Liver (tissue), 9 donors: ENCODE data around the gene DNAJC15. TPM values are rescaled to one million over a fixed set of nuclear protein-coding genes. Genes with fewer than 3 reads are reported as not detected.

Source experiments
- DNase-seq: peaks from one replicate; pipeline ENCODE4 v3.0.0-alpha.2; 2017; ENCODE audit warnings: low spot score
- H3K27ac ChIP-seq, 2 donors: one replicate each; pipeline ENCODE4 v1.7.0; 2013; ENCODE audit warnings: inconsistent platforms in 2 of 2, low read length in 2 of 2, control low read depth in 1 of 2, low read depth in 1 of 2, mild to moderate bottlenecking in 1 of 2
- H3K27me3 ChIP-seq, 4 donors: one replicate each; pipeline versions ENCODE4 v1.6.1 to v1.7.0; 2013; ENCODE audit warnings: low read length in 3 of 4, inconsistent platforms in 1 of 4, mild to moderate bottlenecking in 1 of 4, moderate library complexity in 1 of 4; ENCODE audit not compliant: control insufficient read depth in 4 of 4, insufficient read depth in 4 of 4
- H3K36me3 ChIP-seq, 4 donors: one replicate each; pipeline versions ENCODE4 v1.6.1 to v1.7.0; 2013; ENCODE audit warnings: low read length in 3 of 4, mild to moderate bottlenecking in 3 of 4, low read depth in 1 of 4, moderate library complexity in 1 of 4; ENCODE audit not compliant: control insufficient read depth in 4 of 4, insufficient read depth in 3 of 4
- H3K4me1 ChIP-seq, 4 donors: one replicate each; pipeline versions ENCODE4 v1.6.1 to v1.7.0; 2013; ENCODE audit warnings: low read length in 3 of 4, mild to moderate bottlenecking in 3 of 4, moderate library complexity in 1 of 4; ENCODE audit not compliant: control insufficient read depth in 4 of 4, insufficient read depth in 4 of 4
- H3K4me3 ChIP-seq, 3 donors: one replicate each; pipeline versions ENCODE4 v1.6.1 to v1.7.0; 2013; ENCODE audit warnings: low read length in 3 of 3, control low read depth in 1 of 3, low read depth in 1 of 3, mild to moderate bottlenecking in 1 of 3
- H3K9ac ChIP-seq, 2 donors: one replicate each; pipeline ENCODE4 v1.7.0; 2013; ENCODE audit warnings: low read length in 2 of 2, mild to moderate bottlenecking in 2 of 2, moderate library complexity in 2 of 2, control low read depth in 1 of 2, low read depth in 1 of 2
- H3K9me3 ChIP-seq, 4 donors: one replicate each; pipeline versions ENCODE4 v1.6.1 to v1.7.0; 2013; ENCODE audit warnings: low read length in 3 of 4; ENCODE audit not compliant: control insufficient read depth in 4 of 4
- EGR1 ChIP-seq, 2 donors: IDR thresholded peaks; 2 replicates each; pipeline ENCODE4 v1.6.1; 2016 to 2018; ENCODE audit warnings: antibody characterized with exemption in 2 of 2, low read depth in 2 of 2
- FOXA1 ChIP-seq: IDR thresholded peaks from 2 replicates; pipeline ENCODE4 v1.6.1; 2016; ENCODE audit warnings: antibody characterized with exemption
- FOXA2 ChIP-seq: IDR thresholded peaks from 2 replicates; pipeline ENCODE4 v1.6.1; 2016; ENCODE audit warnings: antibody characterized with exemption
- GABPA ChIP-seq, 2 donors: IDR thresholded peaks in 1 of 2; conservative IDR thresholded peaks in 1 of 2; 2 replicates each; pipeline ENCODE4 v1.6.1; 2016; ENCODE audit warnings: antibody characterized with exemption in 2 of 2, mild to moderate bottlenecking in 1 of 2, moderate library complexity in 1 of 2
- HNF4A ChIP-seq, 2 donors: conservative IDR thresholded peaks; 2 replicates each; pipeline ENCODE4 v1.6.1; 2016; ENCODE audit warnings: antibody characterized with exemption in 2 of 2, mild to moderate bottlenecking in 2 of 2
- HNF4G ChIP-seq: IDR thresholded peaks from 2 replicates; pipeline ENCODE4 v1.6.1; 2016; ENCODE audit warnings: antibody characterized with exemption
- JUND ChIP-seq, 2 donors: IDR thresholded peaks; 2 replicates each; pipeline ENCODE4 v1.6.1; 2016; ENCODE audit warnings: antibody characterized with exemption in 2 of 2
- NR2F2 ChIP-seq: IDR thresholded peaks from 2 replicates; pipeline ENCODE4 v1.6.1; 2016; ENCODE audit warnings: antibody characterized with exemption
- RAD21 ChIP-seq, 2 donors: IDR thresholded peaks; 2 replicates each; pipeline ENCODE4 v1.6.1; 2016; ENCODE audit warnings: antibody characterized with exemption in 2 of 2, mild to moderate bottlenecking in 2 of 2
- RXRA ChIP-seq, 2 donors: IDR thresholded peaks; 2 replicates each; pipeline ENCODE4 v1.6.1; 2017 to 2018; ENCODE audit warnings: antibody characterized with exemption in 2 of 2, mild to moderate bottlenecking in 1 of 2
- SP1 ChIP-seq: IDR thresholded peaks from 2 replicates; pipeline ENCODE4 v1.6.1; 2018; ENCODE audit warnings: antibody characterized with exemption, mild to moderate bottlenecking
- TAF1 ChIP-seq: conservative IDR thresholded peaks from 2 replicates; pipeline ENCODE4 v1.6.1; 2016; ENCODE audit warnings: antibody characterized with exemption, mild to moderate bottlenecking
- YY1 ChIP-seq: IDR thresholded peaks from 2 replicates; pipeline ENCODE4 v1.6.1; 2016; ENCODE audit warnings: antibody characterized with exemption, mild to moderate bottlenecking
- WGBS: extraction: QIAGEN DNeasy Blood & Tissue Kit; methylation state at CpG from one replicate; pipeline ENCODE4 v1.1.7; 2013; 5-methylcytosine and 5-hydroxymethylcytosine counted together
- polyA plus RNA-seq, 2 donors: library from polyadenylated mRNA; stranded (reverse) in 1 of 2; unstranded in 1 of 2; fragments of 200-250 nt in 1 of 2; fragments of >200 nt in 1 of 2; fragmentation: Nextera tagmentation in 1 of 2; extraction: Ambion mirVana in 1 of 2; gene quantifications; one replicate each; pipeline versions ENCODE4 v1.2.1 to v1.2.3, GENCODE V29; 2013 to 2015
- total RNA-seq, 2 donors: library from RNA; depleted of rRNA; stranded (reverse); fragments of >200 nt; gene quantifications; one replicate each; pipeline ENCODE4 v1.2.3, GENCODE V29; 2014
- TF ChIP-seq, protein P1 (sequence below): IDR thresholded peaks from 2 replicates; pipeline ENCODE4 v1.6.1; 2016; ENCODE audit warnings: antibody characterized with exemption
- TF ChIP-seq, protein P2 (sequence below): IDR thresholded peaks from 2 replicates; pipeline ENCODE4 v1.6.1; 2016; ENCODE audit warnings: antibody characterized with exemption
- TF ChIP-seq, protein P3 (sequence below): fragments of 150-350 bp; IDR thresholded peaks from 2 replicates; pipeline ENCODE4 v1.5.1; 2017; ENCODE audit warnings: improper control_type of control experiment, low read depth, low read length; ENCODE audit not compliant: missing input control
- TF ChIP-seq, protein P4 (sequence below): IDR thresholded peaks from 2 replicates; pipeline ENCODE4 v1.6.1; 2016; ENCODE audit warnings: antibody characterized with exemption, mild to moderate bottlenecking
- TF ChIP-seq, protein P5 (sequence below): IDR thresholded peaks from 2 replicates; pipeline ENCODE4 v1.6.1; 2016; ENCODE audit warnings: antibody characterized with exemption
- donor health status: healthy.
- donor health status: healthy.
- donor health status: healthy.
- donor health status: healthy.
- donor health status: healthy.

DNAJC15 gene
- total and polyA plus RNA-seq, 4 donors: 5.8 to 55.4 (median 14.0) TPM

DNA sequence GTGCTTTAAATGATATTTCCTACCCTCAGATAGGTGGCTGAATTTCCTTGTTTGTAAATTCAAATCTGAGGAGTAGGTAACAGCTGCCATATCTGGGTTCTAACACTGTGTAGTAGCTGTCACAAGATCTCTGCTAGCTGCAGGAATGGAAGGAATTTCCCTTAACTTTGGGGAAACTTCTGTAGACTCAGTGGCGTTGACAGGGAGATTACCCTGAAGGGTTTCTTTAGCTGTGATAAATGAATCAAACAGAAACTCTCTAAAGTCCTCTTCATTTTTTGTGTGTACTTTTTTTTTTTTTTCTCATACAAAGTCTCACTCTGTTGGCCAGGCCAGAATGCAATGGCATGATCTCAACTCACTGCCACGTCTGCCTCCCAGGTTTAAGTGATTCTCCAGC, 26.0 kb upstream of the DNAJC15 start:
- H3K9ac ChIP-seq: no peak overlapping the region
- no peaks in the 10 kb centered on the region for H3K27me3 ChIP-seq
- H3K4me3 ChIP-seq: no peak overlapping the region
- no peaks in the 10 kb centered on the region for H3K9me3 ChIP-seq
- no peak for DNase-seq
- TF ChIP-seq RXRA (IDR thresholded peaks at IDR 0.05) (no peak), GABPA (IDR thresholded peaks at IDR 0.05 in 1 of 2, conservative IDR thresholded peaks at IDR 0.05 in 1 of 2) (no peak), SP1 (no peak), YY1 (no peak), HNF4A (conservative IDR thresholded peaks at IDR 0.05) (no peak), EGR1 (IDR thresholded peaks at IDR 0.05; ENCODE audit: low read depth in 2 of 2) (no peak), TAF1 (no peak), FOXA2 (no peak), NR2F2 (no peak), HNF4G (no peak), JUND (IDR thresholded peaks at IDR 0.05) (no peak), FOXA1 (no peak), RAD21 (IDR thresholded peaks at IDR 0.05) (no peak)
- TF ChIP-seq, protein P1, sequence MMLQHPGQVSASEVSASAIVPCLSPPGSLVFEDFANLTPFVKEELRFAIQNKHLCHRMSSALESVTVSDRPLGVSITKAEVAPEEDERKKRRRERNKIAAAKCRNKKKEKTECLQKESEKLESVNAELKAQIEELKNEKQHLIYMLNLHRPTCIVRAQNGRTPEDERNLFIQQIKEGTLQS: no peak
- TF ChIP-seq, protein P2, sequence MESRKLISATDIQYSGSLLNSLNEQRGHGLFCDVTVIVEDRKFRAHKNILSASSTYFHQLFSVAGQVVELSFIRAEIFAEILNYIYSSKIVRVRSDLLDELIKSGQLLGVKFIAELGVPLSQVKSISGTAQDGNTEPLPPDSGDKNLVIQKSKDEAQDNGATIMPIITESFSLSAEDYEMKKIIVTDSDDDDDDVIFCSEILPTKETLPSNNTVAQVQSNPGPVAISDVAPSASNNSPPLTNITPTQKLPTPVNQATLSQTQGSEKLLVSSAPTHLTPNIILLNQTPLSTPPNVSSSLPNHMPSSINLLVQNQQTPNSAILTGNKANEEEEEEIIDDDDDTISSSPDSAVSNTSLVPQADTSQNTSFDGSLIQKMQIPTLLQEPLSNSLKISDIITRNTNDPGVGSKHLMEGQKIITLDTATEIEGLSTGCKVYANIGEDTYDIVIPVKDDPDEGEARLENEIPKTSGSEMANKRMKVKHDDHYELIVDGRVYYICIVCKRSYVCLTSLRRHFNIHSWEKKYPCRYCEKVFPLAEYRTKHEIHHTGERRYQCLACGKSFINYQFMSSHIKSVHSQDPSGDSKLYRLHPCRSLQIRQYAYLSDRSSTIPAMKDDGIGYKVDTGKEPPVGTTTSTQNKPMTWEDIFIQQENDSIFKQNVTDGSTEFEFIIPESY: no peak
- TF ChIP-seq, protein P3, sequence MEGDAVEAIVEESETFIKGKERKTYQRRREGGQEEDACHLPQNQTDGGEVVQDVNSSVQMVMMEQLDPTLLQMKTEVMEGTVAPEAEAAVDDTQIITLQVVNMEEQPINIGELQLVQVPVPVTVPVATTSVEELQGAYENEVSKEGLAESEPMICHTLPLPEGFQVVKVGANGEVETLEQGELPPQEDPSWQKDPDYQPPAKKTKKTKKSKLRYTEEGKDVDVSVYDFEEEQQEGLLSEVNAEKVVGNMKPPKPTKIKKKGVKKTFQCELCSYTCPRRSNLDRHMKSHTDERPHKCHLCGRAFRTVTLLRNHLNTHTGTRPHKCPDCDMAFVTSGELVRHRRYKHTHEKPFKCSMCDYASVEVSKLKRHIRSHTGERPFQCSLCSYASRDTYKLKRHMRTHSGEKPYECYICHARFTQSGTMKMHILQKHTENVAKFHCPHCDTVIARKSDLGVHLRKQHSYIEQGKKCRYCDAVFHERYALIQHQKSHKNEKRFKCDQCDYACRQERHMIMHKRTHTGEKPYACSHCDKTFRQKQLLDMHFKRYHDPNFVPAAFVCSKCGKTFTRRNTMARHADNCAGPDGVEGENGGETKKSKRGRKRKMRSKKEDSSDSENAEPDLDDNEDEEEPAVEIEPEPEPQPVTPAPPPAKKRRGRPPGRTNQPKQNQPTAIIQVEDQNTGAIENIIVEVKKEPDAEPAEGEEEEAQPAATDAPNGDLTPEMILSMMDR: no peak
- TF ChIP-seq, protein P4, sequence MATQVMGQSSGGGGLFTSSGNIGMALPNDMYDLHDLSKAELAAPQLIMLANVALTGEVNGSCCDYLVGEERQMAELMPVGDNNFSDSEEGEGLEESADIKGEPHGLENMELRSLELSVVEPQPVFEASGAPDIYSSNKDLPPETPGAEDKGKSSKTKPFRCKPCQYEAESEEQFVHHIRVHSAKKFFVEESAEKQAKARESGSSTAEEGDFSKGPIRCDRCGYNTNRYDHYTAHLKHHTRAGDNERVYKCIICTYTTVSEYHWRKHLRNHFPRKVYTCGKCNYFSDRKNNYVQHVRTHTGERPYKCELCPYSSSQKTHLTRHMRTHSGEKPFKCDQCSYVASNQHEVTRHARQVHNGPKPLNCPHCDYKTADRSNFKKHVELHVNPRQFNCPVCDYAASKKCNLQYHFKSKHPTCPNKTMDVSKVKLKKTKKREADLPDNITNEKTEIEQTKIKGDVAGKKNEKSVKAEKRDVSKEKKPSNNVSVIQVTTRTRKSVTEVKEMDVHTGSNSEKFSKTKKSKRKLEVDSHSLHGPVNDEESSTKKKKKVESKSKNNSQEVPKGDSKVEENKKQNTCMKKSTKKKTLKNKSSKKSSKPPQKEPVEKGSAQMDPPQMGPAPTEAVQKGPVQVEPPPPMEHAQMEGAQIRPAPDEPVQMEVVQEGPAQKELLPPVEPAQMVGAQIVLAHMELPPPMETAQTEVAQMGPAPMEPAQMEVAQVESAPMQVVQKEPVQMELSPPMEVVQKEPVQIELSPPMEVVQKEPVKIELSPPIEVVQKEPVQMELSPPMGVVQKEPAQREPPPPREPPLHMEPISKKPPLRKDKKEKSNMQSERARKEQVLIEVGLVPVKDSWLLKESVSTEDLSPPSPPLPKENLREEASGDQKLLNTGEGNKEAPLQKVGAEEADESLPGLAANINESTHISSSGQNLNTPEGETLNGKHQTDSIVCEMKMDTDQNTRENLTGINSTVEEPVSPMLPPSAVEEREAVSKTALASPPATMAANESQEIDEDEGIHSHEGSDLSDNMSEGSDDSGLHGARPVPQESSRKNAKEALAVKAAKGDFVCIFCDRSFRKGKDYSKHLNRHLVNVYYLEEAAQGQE: no peak
- TF ChIP-seq, protein P5, sequence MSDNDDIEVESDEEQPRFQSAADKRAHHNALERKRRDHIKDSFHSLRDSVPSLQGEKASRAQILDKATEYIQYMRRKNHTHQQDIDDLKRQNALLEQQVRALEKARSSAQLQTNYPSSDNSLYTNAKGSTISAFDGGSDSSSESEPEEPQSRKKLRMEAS: no peak
- no peak overlapping the region for H3K27ac ChIP-seq
- peaks cover 0 to 4% (median 1%) of the 10 kb centered on the region in 4 donors for H3K4me1 ChIP-seq
- WGBS: 91% methylated on average over 2 of the region's 2 CpGs
- no peaks in the 10 kb centered on the region for H3K36me3 ChIP-seq

DNA sequence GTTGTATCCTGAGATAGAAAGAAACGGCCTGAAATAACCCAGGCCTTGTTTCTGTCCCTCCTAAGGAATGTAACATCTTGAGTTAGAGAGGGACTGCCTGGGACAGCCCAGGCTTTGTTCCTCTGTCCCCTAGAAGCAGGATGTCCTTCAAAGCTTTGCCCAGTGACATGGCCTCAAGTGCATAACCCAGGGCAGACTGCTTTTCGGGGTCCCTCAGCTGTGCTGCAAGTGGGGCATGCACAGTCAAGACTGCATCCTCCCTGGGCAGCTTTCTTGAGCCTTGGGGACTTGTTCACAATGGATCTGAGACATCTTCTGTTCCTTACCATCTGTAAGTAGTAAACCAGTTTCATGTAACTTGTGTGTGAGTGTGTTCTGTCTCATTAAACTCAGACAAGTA, 23.9 kb upstream of the DNAJC15 start:
- no peak for TF ChIP-seq RAD21 (IDR thresholded peaks at IDR 0.05)
- TF ChIP-seq SP1: no peak
- TF ChIP-seq FOXA1: no peak
- no peak for TF ChIP-seq NR2F2
- TF ChIP-seq, protein P2: no peak
- no peak overlapping the region for H3K27ac ChIP-seq
- no peak overlapping the region for H3K9ac ChIP-seq
- WGBS: 66% methylated on average over 2 of the region's 2 CpGs
- no peaks in the 10 kb centered on the region for H3K4me1 ChIP-seq
- H3K9me3 ChIP-seq: no peaks in the 10 kb centered on the region
- DNase-seq: no peak
- no peaks in the 10 kb centered on the region for H3K27me3 ChIP-seq
- no peaks in the 10 kb centered on the region for H3K36me3 ChIP-seq
- H3K4me3 ChIP-seq: no peak overlapping the region
